GM12892 (cell line): ENCODE data around the gene PHC2.

ENCODE experiments used
- DNase-seq: peaks from one replicate; pipeline ENCODE4 v3.0.0; 2011; ENCODE audit not compliant: insufficient read length
- FAIRE-seq: peaks from 2 replicates; lab custom pipeline; 2011; peaks lifted over from hg19 to GRCh38; lab: Jason Lieb, UNC
- POLR2A ChIP-seq: IDR thresholded peaks from 2 replicates; pipeline ENCODE4 v1.6.1; 2011; ENCODE audit warnings: low read depth, low read length, control low read depth
- POLR2AphosphoS5 ChIP-seq: IDR thresholded peaks from 2 replicates; pipeline ENCODE4 v1.6.1; 2011; ENCODE audit warnings: low read depth, low read length, control low read depth
- TAF1 ChIP-seq: IDR thresholded peaks from 2 replicates; pipeline ENCODE4 v1.6.1; 2011; ENCODE audit warnings: low read depth, mild to moderate bottlenecking, control low read depth, low read length, borderline replicate concordance

The PHC2 gene

GRCh38 chr1:33429856-33430691, 821 bp downstream of the PHC2 start:
- DNase-seq (peak; percentile 23), FAIRE-seq (no peak)
- no peak for TF ChIP-seq POLR2A
- TF ChIP-seq TAF1: no peak
- no peak for TF ChIP-seq POLR2AphosphoS5

DNA sequence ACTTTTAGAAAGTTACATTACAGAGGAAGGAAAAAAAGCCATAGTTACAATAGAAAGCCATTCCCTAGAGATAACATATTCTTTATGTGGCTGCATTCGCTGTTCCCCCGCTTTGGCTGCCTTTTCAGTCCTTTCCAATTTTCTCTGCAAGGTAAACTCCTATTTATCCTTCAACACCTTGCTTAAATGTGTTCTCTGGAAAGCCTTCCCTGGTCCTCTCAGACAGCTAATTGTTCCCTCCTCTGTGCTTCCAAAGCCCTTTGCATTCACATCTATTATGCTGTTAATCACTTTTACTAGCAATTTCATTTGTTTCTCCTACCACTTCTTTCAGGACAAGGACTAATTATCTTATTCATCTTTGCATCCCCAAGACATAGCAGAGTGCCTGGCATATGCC, 1.6 kb downstream of the PHC2 start:
- TF ChIP-seq POLR2A: no peak
- no peak for TF ChIP-seq POLR2AphosphoS5
- TF ChIP-seq TAF1: no peak
- DNase-seq: no peak
- FAIRE-seq: no peak

- DNase-seq (no peak), FAIRE-seq (no peak)
- TF ChIP-seq TAF1 (no peak), POLR2A (no peak), POLR2AphosphoS5 (no peak)
Measured at GRCh38 chr1:33428661-33429060, 2.2 kb downstream of the PHC2 start.

DNA sequence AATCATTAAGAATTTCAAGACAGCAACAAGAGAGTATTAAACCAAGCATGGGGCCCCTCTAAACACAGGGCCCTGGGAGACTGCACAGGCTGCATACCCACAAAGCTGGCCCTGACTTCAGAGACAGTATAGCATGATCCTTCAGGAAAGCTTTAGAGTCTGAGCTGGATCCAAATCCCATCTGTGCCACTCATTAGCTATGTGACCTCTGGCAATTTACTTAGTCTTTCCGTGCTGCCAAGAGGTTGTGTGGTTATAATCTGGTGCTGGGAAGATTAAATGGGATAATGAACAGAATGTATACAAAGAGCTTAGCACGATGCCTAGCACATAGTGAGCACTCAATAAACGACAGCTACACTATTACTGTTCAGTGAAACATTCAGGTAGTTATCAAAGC, 4.0 kb downstream of the PHC2 start:
- FAIRE-seq: no peak
- TF ChIP-seq POLR2A (no peak), TAF1 (no peak), POLR2AphosphoS5 (no peak)
- DNase-seq: no peak

DNA sequence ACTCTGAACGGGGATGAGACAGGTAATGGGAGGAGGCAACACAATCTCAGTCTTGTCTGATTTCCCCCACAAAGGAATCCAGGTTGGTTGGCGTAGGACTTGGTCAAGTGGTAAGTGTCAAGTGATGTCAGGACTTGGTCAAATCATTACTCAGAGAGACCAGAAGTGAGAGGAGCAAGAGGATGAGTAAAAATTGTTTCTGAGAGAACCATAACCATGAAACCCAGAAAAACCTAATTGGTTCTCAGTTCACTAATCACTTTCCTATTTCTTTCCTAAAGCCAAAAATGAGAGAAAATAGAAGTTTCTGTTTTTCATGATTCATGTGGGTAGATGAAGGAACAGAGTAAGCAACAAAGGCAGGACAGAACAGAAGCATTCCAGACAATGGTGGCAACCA, 5.0 kb downstream of the PHC2 start:
- no peak for DNase-seq

GRCh38 chr1:33424610-33425009, 6.3 kb downstream of the PHC2 start:
- TF ChIP-seq POLR2A: no peak
- no peak for TF ChIP-seq POLR2AphosphoS5
- TF ChIP-seq TAF1: no peak
- FAIRE-seq: no peak
- DNase-seq: no peak

More for the DNA sequence above, 5.0 kb downstream of the PHC2 start:
- FAIRE-seq: peak; percentile 64
- TF ChIP-seq POLR2A: no peak
- TF ChIP-seq POLR2AphosphoS5: no peak
- TF ChIP-seq TAF1: no peak

DNA sequence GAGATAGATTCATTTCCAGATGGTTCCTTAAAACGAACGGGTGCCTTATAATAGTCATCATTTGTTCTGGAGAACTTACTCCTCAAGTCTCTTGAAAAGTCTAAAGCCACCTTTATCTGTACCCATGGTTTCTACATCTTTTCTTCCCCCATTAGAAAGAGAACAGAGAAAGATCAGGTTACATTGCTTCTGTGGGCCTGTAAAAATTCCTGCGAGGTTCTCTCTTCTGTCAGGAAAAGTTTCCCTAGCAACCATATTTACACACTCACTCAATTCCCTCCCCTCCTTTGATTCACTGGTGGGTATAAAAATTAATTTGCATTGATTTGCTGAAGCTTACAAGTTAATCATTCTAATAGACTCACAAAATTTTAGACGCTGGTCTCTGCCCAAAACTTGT, 6.7 kb downstream of the PHC2 start:
- DNase-seq (no peak), FAIRE-seq (no peak)
- TF ChIP-seq TAF1 (no peak), POLR2A (no peak), POLR2AphosphoS5 (no peak)

- no peak for TF ChIP-seq TAF1
- TF ChIP-seq POLR2A: no peak
- no peak for TF ChIP-seq POLR2AphosphoS5
- FAIRE-seq (no peak), DNase-seq (no peak)
Measured at GRCh38 chr1:33420870-33421775, 9.8 kb downstream of the PHC2 start.

DNA sequence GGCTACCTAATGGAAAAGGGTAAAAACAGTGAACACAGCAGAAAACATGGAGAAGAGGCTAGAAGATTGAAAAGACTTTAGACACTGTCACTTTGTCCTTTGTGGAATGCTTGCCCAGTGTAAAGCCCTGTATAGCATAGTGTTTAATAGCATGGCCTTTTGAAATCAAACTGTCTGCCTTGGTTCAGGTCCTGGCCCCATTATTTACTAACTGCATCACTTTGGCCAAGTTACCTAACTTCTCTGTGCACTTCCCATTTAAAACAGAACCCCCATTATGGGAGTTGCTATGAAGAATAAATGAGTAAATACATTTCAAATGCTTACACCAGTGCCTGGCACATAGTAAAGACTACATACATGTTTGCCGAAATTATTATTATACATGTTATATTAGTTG, 12.1 kb downstream of the PHC2 start:
- DNase-seq (no peak), FAIRE-seq (no peak)
- TF ChIP-seq POLR2AphosphoS5 (no peak), POLR2A (no peak), TAF1 (no peak)

- no peak for TF ChIP-seq POLR2A
- TF ChIP-seq TAF1: no peak
- no peak for TF ChIP-seq POLR2AphosphoS5
- no peak for DNase-seq
- no peak for FAIRE-seq
Measured at GRCh38 chr1:33414879-33415278, 16.0 kb downstream of the PHC2 start.

- TF ChIP-seq POLR2A: no peak
- no peak for TF ChIP-seq TAF1
- no peak for TF ChIP-seq POLR2AphosphoS5
- DNase-seq: no peak
- FAIRE-seq: no peak
Measured at GRCh38 chr1:33410091-33410701, 20.7 kb downstream of the PHC2 start.

GRCh38 chr1:33408093-33408436, 22.8 kb downstream of the PHC2 start:
- TF ChIP-seq TAF1: no peak
- no peak for TF ChIP-seq POLR2A
- no peak for TF ChIP-seq POLR2AphosphoS5

More at GRCh38 chr1:33408093-33408436, 22.8 kb downstream of the PHC2 start:
- no peak for DNase-seq
- no peak for FAIRE-seq
